Embryonic facial prominence (tissue), 1 donor: ENCODE data around the gene ITGB3.

ENCODE experiments used
- DNase-seq: peaks from one replicate; pipeline ENCODE4 v3.0.0-alpha.2; 2016; ENCODE audit errors: extremely low spot score

ITGB3 gene

DNA sequence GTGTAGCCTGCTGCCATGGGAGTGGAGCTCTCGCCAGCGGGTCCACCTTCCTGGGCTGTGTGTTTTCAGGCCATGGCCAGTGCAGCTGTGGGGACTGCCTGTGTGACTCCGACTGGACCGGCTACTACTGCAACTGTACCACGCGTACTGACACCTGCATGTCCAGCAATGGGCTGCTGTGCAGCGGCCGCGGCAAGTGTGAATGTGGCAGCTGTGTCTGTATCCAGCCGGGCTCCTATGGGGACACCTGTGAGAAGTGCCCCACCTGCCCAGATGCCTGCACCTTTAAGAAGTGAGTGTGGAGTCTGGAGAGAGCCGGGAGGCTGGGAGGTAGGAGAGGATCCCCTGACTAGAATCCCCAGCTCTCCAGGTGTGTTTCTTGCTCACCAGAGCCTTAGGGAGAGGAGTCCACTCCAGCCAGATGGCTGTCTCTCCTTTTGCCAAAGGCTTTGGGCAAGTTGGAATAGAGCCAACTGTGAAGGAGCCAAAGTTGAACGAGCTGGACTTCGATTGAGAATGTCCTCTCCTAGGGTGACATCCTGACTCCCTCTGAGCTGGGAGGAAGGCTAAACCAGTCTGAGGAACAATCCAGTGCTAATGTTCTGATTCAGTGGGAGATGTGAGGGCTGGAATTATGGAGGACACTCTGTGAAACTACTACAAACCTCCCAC is 45.7 kb downstream of the ITGB3 start:
- no peak for DNase-seq

DNA sequence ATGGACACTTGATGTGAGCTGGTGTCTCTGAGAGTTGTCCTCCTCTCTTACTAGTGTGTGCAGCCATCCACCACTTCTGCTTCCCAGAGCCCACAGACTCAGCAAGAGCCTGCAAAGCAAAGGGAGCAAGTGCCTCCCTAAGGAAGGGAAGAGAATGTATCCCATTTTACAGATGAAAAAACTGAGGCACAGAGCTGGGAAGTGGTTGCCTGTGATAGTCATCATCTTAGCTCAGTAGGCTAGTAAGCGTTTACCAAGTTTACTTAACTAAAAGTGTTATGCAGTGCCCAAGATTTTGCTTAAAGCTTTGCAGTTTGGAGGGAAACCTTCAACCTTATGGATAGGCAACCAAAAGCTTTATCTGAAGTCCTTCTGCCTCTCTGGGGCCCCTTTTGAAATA is 47.1 kb downstream of the ITGB3 start:
- no peak for DNase-seq

DNA sequence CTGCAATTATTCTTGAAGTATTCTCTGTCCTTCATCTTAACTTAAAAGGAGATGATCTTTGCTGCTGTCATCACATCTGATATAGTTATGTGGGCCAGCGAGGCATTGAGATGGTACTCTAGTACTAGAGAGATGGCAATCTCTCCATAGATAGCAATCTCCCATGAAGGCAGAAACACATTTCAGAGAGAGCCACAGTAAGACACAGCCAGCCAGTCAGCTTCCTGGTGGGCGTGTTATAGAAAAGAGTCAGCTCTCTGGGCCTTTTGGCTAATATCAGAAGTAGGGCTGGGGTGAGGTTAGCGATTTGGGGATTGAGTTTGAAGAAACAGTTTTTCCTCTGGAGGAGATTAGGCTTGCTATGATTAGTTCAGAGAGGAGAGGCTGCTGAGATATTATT is 47.5 kb downstream of the ITGB3 start:
- DNase-seq, result no peak

DNA sequence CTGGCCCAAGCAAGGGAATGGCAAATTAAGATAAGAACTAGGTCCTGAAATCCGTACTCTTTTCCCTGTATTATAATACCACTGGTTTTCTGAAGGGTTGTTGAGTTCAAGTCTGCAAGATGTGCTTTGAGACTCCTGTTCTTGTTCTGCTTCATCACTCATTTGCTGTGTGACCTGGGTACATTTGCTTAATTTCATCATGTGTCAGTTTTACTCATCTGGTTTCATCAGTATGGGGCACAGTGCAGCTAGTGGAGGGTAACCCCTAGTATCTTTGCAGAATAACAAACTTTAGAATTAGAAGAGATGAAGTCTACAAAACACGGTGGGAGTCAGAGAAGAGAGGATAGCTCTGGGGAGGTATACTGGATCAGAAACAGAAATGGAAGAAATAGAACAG is 48.2 kb downstream of the ITGB3 start:
- no peak for DNase-seq

DNA sequence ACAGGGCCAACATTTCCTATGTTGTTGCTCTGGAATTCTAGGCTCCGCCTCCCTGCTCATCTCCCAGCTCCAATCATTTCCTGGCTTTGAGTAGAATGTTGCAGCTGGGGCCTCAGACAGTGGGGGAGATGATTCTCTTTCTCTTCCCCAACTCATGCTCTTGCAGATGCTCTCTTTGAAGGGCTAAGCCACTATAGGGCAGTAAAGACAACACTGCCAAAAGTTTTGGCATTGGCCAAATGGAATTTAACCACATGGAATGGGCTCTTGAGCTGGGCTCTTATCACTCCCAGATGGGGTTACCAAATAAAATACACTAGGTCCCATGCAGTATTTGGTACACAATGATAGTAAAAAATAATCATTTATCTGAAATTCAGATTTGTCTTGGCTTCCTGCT is 50.6 kb downstream of the ITGB3 start:
- no peak for DNase-seq

DNA sequence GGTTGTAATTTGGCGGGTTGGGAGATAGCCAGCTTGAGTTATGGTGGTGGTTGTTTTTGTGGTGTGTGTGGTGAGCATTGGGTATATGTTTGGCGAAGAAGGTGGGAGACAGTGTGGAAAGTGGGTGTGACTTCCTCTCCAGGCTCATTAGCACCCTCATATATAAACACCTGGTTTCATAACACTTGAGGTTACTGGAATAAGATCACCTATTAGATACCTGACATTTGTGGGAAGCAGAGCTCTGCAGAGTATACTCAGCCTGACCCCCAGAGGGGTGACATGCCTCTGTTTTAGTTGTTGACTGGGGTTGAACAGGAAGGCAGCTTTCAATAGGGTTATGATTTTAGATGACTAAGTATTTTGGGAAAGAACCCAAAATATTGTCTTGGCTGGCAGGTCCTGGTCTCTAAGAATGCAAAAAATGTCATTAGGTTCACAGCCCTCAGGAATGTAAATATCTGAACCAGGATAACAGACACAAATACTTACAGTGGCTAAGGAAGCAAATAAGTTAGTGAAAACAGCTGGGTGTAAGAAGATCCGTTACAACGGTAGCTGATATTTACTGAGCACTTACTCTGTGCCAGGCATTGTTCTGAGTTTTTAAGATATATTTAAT is 51.8 kb downstream of the ITGB3 start:
- no peak for DNase-seq

DNA sequence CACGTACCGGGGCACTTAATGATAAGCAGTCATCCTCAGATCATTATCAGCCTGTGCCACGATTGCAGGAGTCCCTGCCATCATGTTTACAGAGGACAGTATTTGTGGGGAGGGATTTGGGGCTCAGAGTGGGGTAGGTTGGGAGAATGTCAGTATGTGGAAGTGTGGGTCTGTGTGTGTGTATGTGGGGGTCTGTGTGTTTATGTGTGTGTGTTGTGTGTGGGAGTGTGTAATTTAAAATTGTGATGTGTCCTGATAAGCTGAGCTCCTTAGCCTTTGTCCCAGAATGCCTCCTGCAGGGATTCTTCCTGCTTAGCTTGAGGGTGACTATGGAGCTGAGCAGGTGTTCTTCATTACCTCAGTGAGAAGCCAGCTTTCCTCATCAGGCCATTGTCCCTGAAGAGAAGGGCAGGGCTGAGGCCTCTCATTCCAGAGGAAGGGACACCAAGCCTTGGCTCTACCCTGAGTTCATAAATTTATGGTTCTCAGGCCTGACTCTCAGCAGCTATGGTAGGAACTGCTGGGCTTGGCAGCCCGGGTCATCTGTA is 56.6 kb downstream of the ITGB3 start:
- DNase-seq, result no peak

DNA sequence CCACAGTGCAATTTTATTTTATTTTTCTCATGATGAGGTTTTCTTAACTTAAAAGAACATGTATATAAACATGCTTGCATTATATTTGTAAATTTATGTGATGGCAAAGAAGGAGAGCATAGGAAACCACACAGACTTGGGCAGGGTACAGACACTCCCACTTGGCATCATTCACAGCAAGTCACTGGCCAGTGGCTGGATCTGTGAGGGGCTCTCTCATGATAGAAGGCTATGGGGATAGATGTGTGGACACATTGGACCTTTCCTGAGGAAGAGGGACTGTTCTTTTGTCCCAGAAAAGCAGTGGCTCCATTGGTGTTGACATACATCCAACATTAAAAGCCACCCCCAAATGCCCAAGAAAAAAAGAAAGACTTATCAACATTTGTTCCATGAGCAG is 57.8 kb downstream of the ITGB3 start:
- DNase-seq, result no peak

DNA sequence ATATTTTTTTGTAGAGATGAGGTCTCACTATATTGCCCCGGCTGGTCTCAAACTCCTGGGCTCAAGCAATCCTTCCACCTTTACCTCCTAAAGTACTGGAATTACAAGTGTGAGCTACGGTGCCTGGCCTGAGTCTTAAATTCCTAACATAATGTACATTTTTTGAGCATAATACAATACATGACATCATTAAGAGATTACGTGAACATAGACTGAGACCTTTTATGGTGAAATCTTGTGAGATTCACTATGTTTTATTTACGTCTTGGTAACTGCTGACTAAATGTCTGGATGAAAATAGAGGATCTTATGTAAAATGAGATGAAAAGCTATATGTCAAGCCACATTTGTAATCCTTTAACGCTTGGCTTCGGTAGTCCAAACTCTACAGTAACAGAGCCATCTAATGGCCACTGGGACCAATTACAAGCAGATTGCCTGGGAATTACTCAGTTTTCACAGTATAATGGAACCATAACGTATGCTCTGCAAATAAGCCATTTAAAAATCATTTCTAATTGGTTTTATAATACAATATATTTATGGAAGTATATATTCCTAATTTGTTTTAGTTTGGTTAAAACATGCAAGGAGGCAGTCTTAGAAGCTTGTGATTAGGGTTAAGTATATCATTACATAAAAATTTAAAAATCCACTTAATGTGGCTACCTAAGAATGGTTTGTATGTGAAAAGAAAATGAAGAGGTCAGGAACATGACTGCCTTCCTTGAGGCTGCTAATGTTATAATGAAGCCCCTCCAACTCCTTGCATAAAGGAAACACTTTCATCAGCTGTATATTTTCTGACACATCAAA is 62.0 kb downstream of the ITGB3 start:
- DNase-seq, result peak; percentile 27

DNA sequence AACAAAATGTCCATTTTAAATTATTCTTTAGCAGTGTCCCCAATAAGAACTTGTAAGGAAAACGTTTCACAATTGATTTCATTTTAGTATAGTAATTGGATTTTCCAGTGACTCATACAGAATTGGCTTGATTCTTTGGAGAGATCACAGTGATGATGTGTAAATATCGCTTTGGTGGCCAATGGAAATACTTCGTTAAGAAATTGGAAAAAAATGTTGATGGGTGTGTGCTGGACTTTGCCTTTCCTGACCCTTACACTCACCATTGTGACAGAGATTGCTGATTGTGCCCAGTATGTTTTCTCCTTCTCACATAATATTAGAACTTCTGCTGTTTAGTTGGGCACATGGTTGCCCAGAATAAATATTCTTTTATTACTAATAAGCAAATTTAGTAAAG is 62.7 kb downstream of the ITGB3 start:
- no peak for DNase-seq

DNA sequence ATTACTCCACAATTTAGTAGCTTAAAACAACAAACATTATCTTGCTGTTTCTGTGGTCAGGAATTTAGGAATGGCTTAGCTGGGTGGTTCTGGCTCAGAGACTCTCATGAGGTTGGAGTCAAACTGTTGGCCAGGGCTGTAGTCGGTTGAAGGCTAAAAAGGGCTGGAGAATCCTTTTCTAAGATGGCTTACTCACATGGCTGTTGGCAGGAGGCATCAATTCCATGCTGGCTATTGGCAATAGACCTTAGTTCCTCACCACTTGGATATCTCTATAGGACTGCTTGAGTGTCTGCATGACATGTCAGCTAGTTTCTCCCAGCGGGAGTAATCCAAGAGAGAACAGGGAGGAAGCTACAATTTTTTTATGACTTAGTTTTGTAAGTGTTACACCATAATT is 63.5 kb downstream of the ITGB3 start:
- DNase-seq, result no peak

DNA sequence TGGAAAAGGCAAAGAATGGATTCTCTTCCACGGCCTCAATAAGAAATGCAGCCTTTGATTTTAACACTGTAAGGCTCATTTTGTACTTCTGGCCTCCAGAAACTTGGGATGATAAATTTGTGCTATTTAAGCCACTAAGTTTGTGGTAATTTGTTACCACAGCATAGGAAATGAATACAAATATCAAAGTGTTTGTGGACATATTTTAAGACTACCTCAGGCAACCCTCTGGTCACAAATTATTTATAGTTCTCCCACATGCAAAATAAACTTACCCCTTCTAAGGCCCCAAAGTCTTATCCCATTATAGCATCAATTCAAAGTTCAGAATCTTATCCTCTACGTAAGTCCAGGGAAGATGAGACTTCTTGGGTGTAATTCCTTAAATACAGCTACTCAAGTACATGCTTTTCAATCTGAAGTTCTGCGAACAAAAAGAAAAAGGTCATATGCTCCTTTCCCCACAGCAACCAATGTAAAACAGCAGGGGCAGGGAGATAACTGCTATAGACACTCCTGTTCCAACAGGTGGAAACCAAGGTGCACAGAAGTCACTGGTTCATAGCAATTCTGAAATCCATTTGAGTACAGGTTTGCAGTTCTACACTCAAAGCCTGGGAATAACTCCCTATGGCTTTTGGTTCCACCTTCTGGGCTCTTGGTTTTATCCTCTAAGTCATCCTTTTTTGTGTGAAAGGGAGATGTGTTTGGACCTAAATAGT is 64.7 kb downstream of the ITGB3 start:
- DNase-seq, result no peak

DNA sequence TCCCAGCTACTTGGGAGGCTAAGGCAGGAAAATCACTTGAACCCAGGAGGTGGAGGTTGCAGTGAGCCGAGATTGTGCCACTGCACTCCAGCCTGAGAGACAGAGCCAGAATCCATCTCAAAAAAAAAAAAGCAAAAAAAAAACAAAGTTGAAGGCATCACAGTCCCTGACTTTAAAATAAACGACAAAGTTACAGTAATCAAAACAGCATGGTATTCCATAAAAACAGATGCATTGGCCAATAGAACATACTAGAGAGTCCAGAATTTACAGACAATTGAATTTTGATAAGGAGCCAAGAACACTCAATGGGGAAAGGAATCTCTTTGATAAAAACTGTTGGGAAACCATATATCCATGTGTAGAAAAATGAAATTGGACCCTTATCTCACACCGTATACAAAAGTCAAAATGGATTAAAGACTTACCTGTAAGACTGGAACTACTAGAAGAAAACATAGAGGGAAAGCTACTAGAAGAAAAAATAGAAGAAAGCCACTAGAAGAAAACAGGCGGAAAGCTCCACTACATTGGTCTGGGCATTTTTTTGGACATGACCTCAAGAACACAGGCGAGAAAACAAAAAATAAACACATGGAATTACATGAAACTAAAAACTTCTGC is 67.4 kb downstream of the ITGB3 start:
- DNase-seq, result no peak

DNA sequence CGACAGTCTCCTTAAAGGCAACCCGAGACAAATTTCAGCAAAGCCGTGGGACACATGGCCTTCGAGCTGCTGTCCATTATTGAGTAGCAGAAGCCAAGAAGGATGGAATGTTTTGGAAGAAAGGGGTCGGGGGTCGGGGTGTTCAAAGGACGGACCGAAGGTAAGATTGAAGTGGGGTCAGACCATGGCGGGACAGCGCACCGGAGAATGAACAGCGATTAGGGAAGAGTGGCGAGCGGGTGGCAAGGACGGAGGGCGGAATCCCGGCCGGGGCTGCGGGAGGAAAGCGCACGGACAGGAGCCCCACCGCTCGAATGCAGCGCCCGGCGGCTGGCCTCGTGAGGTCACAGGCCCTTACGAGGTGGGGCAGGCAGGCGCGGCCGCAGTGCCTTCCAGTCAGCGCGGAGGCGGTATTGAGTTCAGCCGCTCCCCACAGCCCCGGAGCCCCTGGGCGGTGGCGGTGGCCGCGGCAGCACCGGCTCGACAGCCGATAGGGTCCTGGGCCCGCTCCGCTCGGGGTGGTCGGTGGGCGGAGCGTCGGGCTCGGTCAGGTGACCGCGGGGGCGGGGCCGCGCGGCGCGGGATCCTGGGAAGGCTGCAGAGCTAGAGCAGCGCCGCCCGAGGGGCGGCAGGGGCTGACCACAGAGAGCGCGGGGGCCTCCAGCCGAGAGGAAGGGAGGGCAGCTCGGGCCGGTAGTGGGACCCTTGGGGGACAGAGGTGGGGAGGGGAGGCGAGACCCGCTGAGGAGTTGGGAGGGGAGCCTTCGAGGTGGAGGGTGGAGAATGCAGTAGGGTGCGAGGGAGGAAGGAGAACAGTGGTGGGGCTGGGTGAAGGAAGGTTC is 70.0 kb downstream of the ITGB3 start, which contains the start of gene EFCAB13:
EFCAB13 (plus strand) TSS at position 574 of the 842 bp plus-strand sequence. CDS start 4,399 bp downstream, outside the sequence.
- peak; percentile 53 for DNase-seq

DNA sequence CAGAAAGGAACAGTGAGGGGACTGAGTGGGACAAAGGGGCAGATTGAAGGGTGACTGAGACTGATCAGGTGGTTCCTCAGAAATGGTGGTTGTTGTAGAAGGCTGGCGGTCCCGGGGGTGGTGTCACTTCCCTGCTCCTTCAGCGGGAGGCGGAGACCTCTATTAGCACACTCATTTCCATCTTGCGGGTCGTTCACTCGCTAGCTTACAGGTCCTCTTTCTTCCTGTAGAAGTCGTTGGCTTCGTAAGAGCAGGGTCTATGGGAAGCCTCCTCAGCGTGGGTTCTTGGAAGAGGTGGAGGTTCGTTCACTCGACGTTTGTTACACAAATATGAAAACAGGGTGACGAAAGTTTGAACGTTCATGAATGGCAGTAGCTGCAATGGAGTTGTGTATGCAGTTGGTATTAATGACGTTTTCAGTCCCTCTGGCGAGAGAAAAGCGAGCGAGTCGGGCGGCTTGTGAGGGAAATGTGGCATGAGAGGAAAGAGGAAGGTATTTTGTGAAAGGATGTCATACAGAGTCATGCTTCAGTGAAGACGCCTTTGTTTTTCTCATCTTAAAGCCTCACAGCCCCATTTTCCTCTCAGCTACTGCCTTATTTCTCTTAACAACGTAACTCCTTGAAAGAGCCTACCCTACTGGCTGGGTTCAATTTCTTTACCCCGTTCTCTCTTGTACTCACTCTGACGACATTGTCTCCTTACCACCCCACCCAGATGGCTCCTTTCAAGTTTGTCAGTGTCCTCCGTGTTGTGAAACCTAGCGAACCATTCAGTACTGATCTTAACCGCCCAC is 70.8 kb downstream of the ITGB3 start:
- no peak for DNase-seq

DNA sequence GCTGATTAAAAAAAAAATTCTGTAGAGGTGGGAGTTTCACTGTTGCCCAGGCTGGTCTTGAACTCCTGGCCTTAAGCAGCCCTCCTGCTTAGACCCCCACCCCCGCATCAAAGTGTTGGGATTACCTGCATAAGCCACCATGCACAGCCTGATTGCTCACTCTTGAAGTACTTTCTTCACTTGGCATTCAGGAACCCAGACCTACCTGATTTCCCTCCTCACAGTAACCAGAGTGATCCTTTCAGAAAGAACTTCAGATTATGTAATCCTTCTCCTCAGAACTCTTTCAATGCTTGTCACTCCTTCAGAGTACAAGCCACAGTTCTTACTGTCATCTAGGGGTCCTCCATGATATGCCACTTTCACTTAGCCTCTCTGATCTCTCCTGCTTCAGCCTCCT is 71.5 kb downstream of the ITGB3 start:
- DNase-seq, result no peak

DNA sequence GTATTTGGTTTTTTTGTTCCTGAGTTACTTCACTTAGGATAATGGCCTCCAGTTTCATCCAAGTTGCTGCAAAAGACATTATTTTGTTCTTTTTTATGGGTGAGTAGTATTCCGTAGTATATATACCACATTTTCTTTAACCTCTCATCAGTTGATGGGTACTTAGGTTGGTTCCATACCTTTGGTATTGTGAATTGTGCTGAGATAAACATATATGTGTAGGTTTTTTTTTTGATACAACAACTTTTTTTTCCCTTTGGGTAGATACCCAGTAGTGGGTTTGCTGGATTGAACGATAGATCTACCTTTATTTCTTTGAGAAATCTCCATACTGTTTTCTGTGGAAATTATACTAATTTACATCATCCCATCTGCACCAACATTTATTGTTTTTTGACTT is 76.9 kb downstream of the ITGB3 start:
- no peak for DNase-seq

DNA sequence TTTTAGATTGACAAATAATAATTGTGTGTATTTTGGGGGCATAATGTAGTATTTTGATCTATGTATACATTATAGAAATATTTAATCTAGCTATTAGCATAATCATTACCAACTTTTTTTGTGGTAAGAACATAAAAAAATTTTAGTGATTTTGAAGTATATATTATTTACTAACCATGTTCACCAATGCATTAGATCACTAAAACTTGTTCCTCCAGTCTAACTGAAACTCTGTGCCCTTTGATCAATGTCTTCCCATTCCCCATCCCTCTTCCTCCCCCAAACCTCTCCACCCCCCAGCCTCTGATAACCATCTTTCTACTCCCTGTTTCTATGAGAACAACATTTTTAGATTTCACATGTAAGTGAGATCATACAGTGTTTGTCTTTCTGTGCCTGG is 78.7 kb downstream of the ITGB3 start:
- no peak for DNase-seq

DNA sequence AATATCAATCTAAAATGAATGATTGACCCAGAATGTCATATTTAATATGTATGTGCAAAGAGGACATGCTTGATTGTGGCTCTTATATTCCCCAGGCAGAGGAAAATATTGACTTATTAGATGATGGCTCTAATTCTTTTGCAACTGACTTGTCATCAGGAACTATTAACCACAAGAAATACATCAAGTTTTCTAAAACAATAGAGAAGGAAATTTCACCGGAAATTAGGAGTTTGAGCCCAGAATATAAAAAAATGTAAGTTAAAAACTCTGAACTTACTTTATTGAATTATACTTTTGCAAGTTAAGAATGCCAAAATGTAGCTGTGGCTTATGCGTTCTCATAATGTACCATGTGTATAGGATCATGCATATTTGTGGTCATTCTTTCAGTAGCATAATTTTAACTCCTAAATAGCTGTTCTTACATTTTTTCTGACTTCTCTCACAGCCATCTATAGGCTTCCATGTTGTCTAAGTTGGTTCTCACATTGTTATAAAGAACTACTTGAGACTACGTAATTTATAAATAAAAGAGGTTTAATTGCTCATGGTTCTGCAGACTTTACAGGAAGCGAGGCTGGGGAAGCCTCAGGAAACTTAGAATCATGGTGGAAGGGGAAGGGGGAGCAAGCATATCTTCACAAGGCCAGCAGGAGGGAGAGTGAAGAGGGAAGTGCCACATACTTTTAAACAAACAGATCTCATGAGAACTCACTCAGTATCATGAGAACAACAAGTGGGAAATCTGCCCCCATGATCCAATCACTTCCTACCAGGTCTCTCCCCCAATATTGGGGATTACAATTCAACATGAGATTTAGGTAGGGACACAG is 81.7 kb downstream of the ITGB3 start:
- no peak for DNase-seq
